Hypothalamus (tissue), 51 donors: Measurements from ENCODE around the gene C1orf159.

Source experiments
- DNase-seq, 51 donors: peaks; one replicate each; lab custom pipeline; 2025; lab: John Stamatoyannopoulos, UW

C1orf159 gene

DNA sequence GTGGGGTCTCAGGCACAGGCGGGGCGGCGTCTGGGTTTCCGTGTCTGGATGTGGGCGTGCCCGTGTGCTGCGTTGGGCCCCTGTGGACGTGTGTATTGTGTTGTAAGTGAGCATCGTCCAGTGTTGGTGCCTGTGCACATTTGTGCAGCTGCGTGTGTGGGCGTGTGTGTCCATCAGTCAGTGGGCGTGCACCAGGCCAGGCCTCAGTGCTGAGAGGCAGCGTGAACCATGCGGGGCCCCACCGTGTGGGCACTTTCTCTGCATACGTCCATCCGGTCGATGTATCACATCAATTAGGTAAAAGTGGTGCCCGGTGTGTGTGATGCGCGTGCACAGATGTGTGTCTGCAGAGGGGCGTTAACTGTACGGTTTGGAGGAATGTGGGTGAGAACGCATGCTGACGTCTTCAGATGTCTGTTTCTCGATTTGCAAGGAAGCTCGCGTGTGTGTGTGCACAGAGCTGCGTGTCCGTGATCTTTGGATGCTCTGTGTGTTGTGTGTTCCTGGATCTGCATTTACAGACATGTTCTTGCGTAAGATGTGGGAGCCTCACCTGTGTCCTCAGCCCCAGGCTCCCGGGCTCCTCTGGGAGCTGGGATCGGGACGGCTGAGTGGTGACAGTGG, 71.3 kb downstream of the C1orf159 start:
- DNase-seq: no peak

DNA sequence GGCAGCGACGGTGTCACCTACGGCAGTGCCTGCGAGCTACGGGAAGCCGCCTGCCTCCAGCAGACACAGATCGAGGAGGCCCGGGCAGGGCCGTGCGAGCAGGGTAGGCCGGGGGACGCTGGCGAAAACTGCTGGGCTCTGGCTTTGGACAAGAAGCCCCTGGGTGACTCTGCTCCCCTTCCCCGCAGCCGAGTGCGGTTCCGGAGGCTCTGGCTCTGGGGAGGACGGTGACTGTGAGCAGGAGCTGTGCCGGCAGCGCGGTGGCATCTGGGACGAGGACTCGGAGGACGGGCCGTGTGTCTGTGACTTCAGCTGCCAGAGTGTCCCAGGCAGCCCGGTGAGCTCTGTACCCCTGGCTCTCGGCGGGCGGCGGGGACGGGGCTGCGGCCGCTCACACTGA, 72.0 kb downstream of the C1orf159 start:
- DNase-seq: no peak

- DNase-seq: no peak
Observed at GRCh38 chr1:1043411-1043810, 72.5 kb downstream of the C1orf159 start.

DNA sequence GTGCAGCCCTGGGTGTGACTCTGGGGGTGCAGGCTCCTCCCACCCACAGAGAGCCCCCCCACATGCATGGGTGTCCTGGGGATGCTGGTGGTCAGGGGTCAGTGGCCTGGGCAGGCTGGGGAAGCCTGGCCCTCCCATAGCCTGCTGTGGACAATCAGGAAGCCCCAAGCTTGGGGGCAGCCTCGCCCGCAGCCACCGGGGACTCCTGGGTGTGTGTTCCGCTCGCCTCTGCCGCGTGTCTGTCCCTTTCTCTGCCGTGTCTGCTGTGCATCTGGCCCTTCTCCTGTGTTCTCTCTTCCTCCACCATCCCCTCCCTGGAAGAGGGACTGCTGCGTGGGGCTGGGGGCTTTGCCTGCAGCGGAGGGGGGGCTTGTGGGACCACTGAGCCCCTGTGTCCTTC, 73.1 kb downstream of the C1orf159 start:
- no peak for DNase-seq

- no peak for DNase-seq
Observed at GRCh38 chr1:1041873-1042272, 74.0 kb downstream of the C1orf159 start.

DNA sequence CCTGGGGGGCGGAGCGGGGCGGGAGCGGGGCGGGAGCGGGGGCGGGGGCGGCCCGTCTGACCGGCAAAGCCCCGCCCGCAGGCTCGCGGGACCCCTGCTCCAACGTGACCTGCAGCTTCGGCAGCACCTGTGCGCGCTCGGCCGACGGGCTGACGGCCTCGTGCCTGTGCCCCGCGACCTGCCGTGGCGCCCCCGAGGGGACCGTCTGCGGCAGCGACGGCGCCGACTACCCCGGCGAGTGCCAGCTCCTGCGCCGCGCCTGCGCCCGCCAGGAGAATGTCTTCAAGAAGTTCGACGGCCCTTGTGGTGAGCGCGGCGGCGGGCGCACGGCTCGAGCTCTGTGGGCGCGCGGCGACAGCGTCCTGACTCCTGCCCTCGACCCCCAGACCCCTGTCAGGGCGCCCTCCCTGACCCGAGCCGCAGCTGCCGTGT, 74.8 kb downstream of the C1orf159 start:
- no peak for DNase-seq

DNA sequence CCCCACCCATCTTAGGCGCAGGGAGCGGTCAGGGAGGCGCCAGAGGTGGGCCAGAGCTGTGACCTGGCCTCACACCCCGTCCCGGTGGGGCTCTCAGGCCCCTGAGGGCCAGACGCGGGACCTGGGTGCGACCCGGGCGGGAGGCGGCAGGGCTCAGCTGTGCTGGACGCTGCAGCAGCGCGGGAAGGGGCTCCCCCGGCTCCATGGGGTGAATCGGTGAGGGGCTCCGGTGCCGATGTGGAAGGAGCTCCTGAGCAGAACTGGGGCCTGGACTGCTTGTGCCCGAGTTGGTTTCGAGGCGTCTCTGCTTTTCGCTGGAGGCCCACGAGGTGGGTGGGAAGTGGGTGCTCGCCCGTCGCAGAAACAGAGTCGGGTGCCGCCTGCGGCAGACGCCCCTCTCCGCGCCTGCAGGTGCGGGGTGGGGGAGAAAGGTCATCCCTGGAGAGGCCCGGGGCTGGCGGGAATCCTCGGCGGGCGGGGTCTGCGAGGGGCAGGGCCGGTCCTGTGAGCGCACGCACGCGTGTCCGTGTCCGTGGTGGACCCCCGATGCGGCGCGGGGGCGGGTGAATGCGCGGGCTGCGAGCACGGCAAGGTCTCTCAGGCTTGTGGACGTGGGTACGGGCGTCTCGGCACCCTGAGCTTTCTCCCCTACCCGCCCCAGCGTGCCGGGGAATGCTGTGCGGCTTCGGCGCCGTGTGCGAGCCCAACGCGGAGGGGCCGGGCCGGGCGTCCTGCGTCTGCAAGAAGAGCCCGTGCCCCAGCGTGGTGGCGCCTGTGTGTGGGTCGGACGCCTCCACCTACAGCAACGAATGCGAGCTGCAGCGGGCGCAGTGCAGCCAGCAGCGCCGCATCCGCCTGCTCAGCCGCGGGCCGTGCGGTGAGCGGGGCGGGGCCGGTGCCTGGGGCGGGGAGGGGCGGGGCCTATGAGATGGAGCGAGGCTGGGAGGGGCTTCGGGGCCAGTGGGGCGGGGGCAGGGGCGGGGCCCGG, 75.6 kb downstream of the C1orf159 start:
- peak in 43 of 51 donors; percentile 17 to 87 (median 53) for DNase-seq

DNA sequence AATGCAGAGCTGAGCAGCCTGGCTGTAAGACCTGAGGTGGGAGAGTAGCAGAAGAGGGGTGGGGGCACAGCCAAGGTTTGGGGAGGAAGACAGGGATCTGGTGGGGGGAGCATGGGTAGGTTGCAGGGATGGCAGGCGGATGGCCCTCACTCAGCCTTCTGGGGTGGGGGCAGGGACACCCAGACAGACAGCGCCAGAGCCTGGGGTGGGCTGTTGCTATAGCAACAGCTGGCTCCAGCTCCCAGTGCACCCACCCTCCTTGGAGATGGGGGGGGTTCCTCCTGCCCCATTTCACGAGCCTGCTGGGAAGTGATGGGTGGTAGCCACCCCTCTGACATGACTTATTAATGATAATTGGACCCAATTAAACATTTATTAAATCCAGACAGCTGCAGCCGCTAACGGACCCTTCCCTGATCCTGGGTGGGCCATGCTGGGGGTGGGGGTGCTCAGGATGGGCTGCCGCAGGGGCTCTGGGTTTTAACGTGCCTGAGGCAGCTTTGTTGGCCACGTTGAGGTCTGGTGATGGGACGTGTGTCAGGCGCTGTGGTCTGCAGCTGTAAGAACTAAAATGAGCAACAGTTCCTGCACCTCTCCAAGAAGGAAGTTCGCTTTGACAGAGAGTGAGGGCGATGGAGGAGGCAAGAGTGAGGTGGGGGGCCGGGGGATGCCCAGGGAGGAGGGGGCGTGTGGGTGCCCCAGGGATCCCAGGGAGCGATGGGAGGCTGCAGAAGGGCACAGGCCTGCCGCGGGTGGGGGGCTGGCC, 76.6 kb downstream of the C1orf159 start:
- DNase-seq: no peak

DNA sequence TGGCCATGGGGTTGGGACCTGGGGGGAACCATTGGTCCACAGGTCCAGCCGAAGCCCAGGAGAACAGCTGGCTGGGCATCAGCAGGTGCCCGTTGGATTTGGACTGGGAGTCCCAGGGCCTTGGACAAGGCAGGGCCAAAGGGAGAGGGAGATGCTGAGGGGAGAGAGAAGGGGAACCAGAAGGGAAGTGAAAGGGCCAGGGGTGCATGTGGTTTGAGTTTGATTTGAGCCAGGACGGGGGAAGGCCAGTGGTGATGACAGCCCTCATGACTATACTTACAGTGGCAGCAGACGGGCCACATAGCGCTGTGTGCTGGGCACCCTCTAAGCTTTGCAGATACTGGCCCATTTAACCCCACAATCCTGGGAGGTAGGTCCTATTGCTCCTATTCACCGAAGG, 77.2 kb downstream of the C1orf159 start:
- DNase-seq: no peak

DNA sequence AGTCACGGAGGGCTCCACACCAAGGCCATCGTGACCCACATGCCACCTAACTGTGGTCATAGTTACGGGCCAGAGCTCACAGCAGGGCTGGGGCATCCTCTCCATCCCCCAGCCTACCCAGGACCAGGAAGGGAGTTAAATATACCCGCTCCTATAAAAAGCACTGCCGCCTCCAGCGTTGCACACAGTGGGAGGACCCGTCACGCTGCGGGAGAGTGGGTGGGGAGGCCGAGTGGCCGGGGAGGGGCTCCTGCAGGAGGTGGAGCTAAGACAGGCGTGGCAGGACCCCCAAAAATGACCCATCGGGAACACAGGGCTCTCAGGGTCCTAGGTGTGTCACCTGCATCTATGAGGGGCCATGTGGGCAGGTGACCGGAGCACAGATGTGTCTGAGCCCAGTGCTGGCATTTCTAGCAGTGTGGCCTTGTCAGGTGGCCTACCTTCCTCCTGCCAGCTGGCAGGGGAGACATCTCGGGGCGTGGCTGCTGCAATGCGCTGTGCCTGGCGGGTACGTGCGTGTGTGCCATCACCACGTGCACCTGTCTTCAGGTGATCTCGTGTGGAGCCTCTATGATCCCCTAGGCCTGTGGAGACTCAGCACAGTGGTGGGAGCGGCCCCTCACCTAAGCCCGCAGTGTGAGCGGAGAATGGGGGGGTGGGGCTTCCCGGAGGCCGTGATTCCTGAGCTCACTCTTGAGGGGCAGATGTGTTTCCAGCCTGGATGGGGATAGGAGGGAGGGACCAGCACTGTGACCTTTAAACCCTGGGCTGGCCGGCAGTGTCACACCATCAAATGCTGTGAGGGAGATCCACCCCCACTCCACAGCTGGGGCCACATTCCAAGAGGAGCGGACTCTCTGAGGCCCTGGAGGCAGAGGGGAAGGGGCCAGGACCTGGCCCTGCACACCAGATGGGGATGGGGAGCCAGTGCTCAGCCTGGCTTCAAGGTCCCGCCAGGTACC, 78.2 kb downstream of the C1orf159 start:
- no peak for DNase-seq

DNA sequence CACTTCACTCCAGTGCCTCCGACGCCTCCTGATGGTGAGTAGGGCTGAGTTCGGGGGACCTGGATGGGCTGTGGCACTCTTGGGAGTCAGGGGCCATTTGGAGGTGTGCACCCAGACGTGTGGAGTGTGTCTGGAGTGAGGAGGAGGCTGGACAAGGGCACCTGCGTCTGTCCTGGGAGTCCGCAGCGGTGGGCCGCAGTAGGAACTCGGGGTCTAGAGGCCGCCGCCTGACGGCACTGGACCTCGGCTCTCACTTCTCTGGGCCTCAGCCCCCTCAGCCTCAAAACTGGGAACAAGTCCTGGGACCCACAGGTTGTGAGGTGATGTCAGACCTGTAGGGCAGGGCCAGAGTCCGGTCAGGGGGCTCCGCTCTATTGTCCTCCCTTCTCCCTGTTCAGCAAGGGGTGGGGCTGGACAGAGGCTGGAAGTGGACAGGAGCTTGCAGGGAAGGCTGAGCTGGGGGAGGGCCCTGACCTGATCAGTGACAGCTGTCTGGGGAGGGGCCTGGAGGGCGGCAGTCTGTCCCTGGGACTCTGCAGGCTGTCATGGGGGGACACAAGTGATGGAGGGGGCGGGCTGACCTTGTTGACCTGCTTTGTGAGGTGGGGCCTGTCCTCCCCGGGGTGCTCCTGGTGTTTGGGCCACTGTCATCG, 80.5 kb downstream of the C1orf159 start:
- no peak for DNase-seq

DNA sequence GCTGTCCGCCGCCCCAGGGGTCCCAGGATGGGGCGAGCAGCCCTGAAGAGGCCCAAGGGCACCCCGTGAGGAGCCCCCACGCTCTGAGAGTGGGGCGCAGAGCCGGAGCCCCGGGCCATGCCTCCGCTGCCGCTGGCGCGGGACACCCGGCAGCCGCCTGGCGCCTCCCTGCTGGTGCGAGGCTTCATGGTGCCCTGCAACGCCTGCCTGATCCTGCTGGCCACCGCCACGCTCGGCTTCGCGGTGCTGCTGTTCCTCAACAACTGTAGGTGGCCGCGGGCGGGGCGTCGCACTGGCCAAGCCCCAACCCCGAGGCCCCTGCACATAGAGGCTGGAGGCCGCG, 81.5 kb downstream of the C1orf159 start:
- DNase-seq: peak in 1 of 51 donors; percentile 8

DNA sequence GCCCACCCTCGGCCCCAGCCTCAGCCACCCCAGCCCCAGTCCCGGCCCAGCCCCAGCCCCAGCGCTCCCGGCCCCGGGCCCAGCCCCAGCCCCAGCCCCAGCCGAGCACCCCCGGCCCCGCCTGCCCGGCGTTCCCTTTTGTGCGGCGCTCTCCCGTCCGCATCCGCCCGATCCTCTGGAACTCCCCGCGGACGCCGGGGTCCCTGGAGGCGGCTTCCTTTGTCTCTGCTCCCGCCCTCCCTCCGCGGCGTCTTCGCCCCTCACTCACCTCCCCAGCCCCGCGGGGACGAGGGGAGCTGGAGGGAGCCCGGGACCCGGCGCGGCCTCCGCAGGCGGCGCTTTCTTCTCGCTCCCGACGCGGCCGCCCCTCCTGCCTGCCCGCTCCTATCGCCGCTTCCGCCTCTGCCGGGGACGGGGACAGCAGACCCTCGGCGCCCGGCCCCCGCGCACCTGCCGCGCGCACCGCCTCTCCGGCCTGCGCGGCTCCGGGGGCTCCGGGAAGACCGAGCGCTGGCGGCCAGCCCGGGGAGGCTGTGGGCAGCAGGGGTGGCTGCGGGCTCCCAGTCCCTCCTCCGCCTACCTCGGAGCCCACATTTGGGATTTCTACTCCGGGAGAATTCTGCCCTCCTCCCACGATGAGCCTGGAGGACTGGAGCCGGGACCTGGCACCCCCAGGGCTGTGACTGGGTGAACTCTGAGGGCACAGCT, 82.0 kb downstream of the C1orf159 start:
- no peak for DNase-seq

GRCh38 chr1:1033009-1033587, 82.8 kb downstream of the C1orf159 start:
- peak in 47 of 51 donors; percentile 19 to 89 (median 72) for DNase-seq

GRCh38 chr1:1032424-1032823, 83.5 kb downstream of the C1orf159 start:
- peak in 13 of 51 donors; percentile 9 to 51 (median 37) for DNase-seq
